Osteoblast (primary cell): Measurements from ENCODE around the gene MVD. TPM values are rescaled to one million over a fixed set of nuclear protein-coding genes. Genes with fewer than 3 reads are reported as not detected.
A peak's percentile ranks its signal among the peaks of the same experiment; 100 is the strongest.

Experiments used
- DNase-seq: peaks from one replicate; pipeline ENCODE4 v3.0.0; 2011; ENCODE audit warnings: low spot score, mixed read lengths; ENCODE audit not compliant: insufficient read length; ENCODE audit errors: missing footprints
- H2AFZ ChIP-seq: 2 replicates; pipeline ENCODE4 v1.6.0; 2011; ENCODE audit warnings: mild to moderate bottlenecking, low read length
- H3K27ac ChIP-seq: 2 replicates; pipeline ENCODE4 v1.5.1; 2011; ENCODE audit warnings: mild to moderate bottlenecking, low read depth, low read length, moderate library complexity
- H3K27me3 ChIP-seq: 2 replicates; pipeline ENCODE4 v1.6.0; 2012; ENCODE audit warnings: mild to moderate bottlenecking, control low read depth, inconsistent platforms, low read length, moderate library complexity; ENCODE audit not compliant: insufficient read depth
- H3K36me3 ChIP-seq: 2 replicates; pipeline ENCODE4 v1.5.1; 2011; ENCODE audit warnings: mild to moderate bottlenecking, low read length, control low read depth, moderate library complexity; ENCODE audit not compliant: insufficient read depth
- H3K4me1 ChIP-seq: 2 replicates; pipeline ENCODE4 v1.5.1; 2011; ENCODE audit warnings: mild to moderate bottlenecking, low read length, control low read depth, moderate library complexity; ENCODE audit not compliant: insufficient read depth
- H3K4me2 ChIP-seq: 2 replicates; pipeline ENCODE4 v1.6.0; 2011; ENCODE audit warnings: mild to moderate bottlenecking, low read length; ENCODE audit not compliant: insufficient read depth
- H3K4me3 ChIP-seq: fragments of 200-600 bp; sonication (generic); 3 replicates; pipeline ENCODE4 v1.5.1; 2012; ENCODE audit warnings: mild to moderate bottlenecking, low read length, inconsistent platforms; ENCODE audit not compliant: insufficient read depth
- H3K79me2 ChIP-seq: 2 replicates; pipeline ENCODE4 v1.6.0; 2012; ENCODE audit warnings: mild to moderate bottlenecking, low read length, control low read depth, inconsistent platforms; ENCODE audit not compliant: insufficient read depth
- H3K9me3 ChIP-seq: 2 replicates; pipeline ENCODE4 v1.5.1; 2011; ENCODE audit warnings: low read depth, low read length, control low read depth
- H4K20me1 ChIP-seq: 2 replicates; pipeline ENCODE4 v1.6.0; 2012; ENCODE audit warnings: mild to moderate bottlenecking, low read length, control low read depth; ENCODE audit not compliant: insufficient read depth
- CTCF ChIP-seq: IDR thresholded peaks from 2 replicates; pipeline ENCODE4 v1.5.1; 2011; ENCODE audit warnings: mild to moderate bottlenecking, low read depth, low read length, moderate library complexity; ENCODE audit errors: extremely low read depth
- total RNA-seq: library from RNA; depleted of rRNA; stranded (reverse); fragments of >200 nt; gene quantifications from 2 replicates; pipeline ENCODE4 v1.2.3, GENCODE V29; 2012

MVD gene
- total RNA-seq, 1 donor, result 67.3 TPM

- H3K36me3 ChIP-seq, result peaks cover 33% of the 10 kb centered on the region
- H4K20me1 ChIP-seq, result peaks cover 3% of the 10 kb centered on the region
- no peak overlapping the region for H3K4me3 ChIP-seq
- DNase-seq, result no peak
- peaks cover 1% of the 10 kb centered on the region for H3K4me1 ChIP-seq
- no peak overlapping the region for H3K4me2 ChIP-seq
- H2AFZ ChIP-seq, result no peak overlapping the region
- no peaks in the 10 kb centered on the region for H3K9me3 ChIP-seq
- no peak for TF ChIP-seq CTCF
- H3K27ac ChIP-seq, result no peak overlapping the region
- H3K27me3 ChIP-seq, result no peaks in the 10 kb centered on the region
- no peaks in the 10 kb centered on the region for H3K79me2 ChIP-seq
These were observed 33.1 kb downstream of the MVD start for GRCh38 chr16:88629835-88630234.

DNA sequence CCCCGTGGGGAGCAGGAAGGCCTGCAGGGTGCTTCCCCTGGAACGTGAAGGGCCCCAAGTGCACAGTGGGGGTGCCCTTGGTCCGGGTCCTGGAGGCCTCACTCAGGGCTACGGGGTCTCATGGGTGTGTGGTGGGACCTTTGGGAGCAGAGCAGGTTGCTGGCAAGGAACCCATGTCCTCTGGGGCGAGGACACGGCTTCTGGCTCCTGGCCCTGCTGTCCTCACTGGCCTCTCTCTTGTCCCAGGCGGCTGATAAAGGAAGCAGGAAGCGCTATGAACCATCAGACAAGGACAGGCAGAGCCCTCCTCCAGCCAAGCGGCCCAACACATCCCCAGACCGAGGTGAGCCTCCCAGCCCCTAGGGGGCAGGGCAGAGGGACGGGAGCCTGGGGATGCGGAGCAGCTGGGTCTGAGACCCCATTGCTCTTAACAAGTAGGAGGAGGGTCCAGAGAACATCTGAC, 34.3 kb downstream of the MVD start:
- DNase-seq, result no peak
- TF ChIP-seq CTCF, result peak; percentile 31
- peaks cover 41% of the 10 kb centered on the region for H3K36me3 ChIP-seq

GRCh38 chr16:88627531-88628411, 35.1 kb downstream of the MVD start:
- Histone ChIP-seq H2AFZ (no peak overlapping the region), H3K36me3 (peaks cover 49% of the 10 kb centered on the region), H3K4me1 (no peaks in the 10 kb centered on the region), H3K9me3 (no peaks in the 10 kb centered on the region), H3K79me2 (no peaks in the 10 kb centered on the region), H4K20me1 (peaks cover 3% of the 10 kb centered on the region), H3K4me3 (no peak overlapping the region), H3K27me3 (no peaks in the 10 kb centered on the region), H3K27ac (no peak overlapping the region), H3K4me2 (no peak overlapping the region)
- TF ChIP-seq CTCF, result no peak
- no peak for DNase-seq

More for the DNA sequence above, 34.3 kb downstream of the MVD start:
- Histone ChIP-seq H3K9me3 (no peaks in the 10 kb centered on the region), H3K4me1 (no peaks in the 10 kb centered on the region), H2AFZ (no peak overlapping the region), H3K79me2 (no peaks in the 10 kb centered on the region), H4K20me1 (peaks cover 3% of the 10 kb centered on the region), H3K4me2 (no peak overlapping the region), H3K27ac (no peak overlapping the region), H3K27me3 (no peaks in the 10 kb centered on the region), H3K4me3 (no peak overlapping the region)

DNA sequence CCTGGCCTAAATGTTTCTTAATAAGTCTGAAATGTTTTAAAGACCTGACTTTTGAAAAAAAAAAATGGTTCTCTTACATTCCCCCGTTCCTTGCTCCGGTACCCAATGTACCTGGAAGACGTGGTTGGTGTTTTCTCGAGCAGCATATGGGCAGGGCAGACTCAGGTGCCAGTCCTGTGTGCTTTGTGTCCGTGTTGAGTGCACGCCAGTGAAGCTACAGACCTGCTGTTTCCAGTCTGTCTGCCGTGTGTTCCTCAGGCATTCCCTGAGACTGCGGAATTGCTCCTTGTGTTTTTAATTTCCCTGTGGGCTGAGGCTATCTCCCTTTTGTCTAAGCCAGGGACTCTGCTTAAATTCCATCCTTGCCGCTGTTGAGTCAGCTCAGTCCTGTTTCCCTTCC, 36.2 kb downstream of the MVD start:
- no peak for TF ChIP-seq CTCF
- DNase-seq, result no peak
- no peaks in the 10 kb centered on the region for H3K9me3 ChIP-seq
- no peak overlapping the region for H3K4me2 ChIP-seq
- no peak overlapping the region for H3K27ac ChIP-seq
- H3K27me3 ChIP-seq, result no peaks in the 10 kb centered on the region
- peaks cover 59% of the 10 kb centered on the region for H3K36me3 ChIP-seq
- no peak overlapping the region for H2AFZ ChIP-seq
- no peaks in the 10 kb centered on the region for H3K4me1 ChIP-seq
- H3K4me3 ChIP-seq, result no peak overlapping the region
- peaks cover 3% of the 10 kb centered on the region for H4K20me1 ChIP-seq
- no peaks in the 10 kb centered on the region for H3K79me2 ChIP-seq
